Measurements from ENCODE around the gene ATXN7L3.

The ATXN7L3 gene

DNA sequence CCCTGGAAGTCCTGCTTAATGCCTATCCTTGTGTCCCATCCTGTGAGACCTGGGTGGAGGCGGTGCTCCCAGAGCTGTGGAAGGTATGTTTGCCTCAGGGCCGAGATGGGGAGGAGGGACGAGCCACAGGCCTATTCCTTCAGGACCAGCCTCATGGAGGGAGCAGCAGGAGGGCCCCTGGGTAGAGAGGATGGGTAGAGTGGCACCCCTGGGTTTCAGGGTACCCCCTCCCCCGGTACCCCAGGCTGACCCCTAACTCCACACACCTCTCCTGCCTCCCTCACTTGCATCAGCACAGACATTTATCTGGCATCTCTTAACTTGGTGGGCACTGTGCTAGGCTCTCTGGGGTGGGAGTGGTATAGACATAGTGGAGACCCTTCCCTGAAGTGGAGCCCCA is 22.0 kb downstream of the ATXN7L3 start:
- DNase-seq (ENCODE audit: low spot score): peak; percentile 39
- TF ChIP-seq, protein P1, sequence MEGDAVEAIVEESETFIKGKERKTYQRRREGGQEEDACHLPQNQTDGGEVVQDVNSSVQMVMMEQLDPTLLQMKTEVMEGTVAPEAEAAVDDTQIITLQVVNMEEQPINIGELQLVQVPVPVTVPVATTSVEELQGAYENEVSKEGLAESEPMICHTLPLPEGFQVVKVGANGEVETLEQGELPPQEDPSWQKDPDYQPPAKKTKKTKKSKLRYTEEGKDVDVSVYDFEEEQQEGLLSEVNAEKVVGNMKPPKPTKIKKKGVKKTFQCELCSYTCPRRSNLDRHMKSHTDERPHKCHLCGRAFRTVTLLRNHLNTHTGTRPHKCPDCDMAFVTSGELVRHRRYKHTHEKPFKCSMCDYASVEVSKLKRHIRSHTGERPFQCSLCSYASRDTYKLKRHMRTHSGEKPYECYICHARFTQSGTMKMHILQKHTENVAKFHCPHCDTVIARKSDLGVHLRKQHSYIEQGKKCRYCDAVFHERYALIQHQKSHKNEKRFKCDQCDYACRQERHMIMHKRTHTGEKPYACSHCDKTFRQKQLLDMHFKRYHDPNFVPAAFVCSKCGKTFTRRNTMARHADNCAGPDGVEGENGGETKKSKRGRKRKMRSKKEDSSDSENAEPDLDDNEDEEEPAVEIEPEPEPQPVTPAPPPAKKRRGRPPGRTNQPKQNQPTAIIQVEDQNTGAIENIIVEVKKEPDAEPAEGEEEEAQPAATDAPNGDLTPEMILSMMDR (IDR thresholded peaks at IDR 0.05; ENCODE audit: extremely low read depth, missing control alignments): no peak

DNA sequence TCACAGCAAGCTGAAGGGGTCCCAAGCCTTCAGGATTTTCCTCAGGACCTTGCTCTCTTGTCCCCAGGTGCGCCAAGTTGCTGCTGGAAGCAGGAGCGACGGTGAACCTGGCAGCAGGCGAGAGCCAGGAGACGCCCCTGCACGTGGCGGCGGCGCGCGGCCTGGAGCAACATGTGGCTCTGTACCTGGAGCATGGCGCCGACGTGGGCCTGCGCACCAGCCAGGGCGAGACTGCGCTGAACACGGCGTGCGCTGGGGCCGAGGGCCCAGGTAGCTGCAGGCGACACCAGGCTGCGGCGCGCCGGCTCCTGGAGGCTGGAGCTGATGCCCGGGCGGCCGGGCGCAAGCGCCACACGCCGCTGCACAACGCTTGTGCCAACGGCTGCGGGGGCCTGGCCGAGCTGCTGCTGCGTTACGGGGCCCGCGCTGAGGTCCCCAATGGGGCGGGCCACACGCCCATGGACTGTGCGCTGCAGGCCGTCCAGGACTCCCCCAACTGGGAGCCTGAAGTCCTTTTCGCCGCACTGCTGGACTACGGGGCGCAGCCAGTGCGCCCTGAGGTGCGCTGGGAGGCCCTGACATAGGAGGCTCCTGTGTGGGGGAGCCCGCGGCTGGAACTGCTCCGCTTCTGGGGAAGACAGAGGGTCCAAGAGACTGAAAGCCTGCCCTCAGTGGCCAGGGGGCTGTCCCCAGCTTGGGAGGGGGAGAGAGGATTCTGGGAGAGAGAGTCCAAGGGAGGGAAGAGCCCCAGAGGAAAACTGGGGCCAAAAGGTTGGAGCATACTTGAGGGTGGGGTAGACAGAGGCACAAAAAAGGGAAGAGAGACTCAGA is 22.8 kb downstream of the ATXN7L3 start:
- no peak for DNase-seq (ENCODE audit: low spot score)

DNA sequence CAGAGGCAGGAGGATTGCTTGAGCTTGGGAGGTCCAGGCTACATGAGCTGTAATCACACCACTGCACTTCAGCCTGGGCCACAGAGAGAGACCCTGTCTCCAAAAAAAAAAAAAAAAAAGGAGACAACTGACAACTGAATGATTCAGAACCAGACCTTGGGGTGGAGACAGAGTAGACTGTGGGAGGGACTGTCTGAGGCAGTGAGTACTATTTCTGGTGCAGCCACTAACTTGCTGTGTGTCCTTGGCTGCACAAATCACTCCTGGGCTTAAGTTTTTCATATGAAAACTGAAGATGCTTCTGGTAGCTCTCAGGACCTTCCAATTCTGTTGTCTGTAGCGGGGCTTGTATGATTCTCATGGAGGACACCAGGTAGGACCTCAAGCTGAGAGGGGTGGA is 23.4 kb downstream of the ATXN7L3 start:
- TF ChIP-seq, protein P1 (IDR thresholded peaks at IDR 0.05; ENCODE audit: extremely low read depth, missing control alignments): no peak
- no peak for DNase-seq (ENCODE audit: low spot score)

More for the DNA sequence above, 22.8 kb downstream of the ATXN7L3 start:
- TF ChIP-seq, protein P1 (IDR thresholded peaks at IDR 0.05; ENCODE audit: extremely low read depth, missing control alignments): no peak

DNA sequence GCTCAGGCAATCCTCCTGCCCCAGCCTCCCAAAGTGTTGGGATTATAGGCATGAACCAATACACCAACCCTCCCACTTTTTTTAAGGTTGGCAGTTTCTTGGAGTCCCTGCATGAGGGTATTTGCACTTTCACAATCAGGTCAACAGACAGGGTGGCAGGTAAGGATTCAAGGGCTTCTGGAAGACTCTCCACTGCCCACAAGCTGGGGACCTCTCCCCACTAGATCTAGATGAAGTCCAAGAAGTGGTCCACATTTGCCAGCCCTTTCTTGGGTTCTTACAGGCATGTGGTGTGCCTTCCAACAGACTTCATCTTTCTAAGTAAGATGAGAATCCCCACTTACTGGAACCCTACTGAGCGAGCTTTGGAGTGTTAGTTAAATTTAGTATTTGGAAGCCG is 25.3 kb downstream of the ATXN7L3 start:
- no peak for DNase-seq (ENCODE audit: low spot score)
- TF ChIP-seq, protein P1 (IDR thresholded peaks at IDR 0.05; ENCODE audit: extremely low read depth, missing control alignments): no peak

DNA sequence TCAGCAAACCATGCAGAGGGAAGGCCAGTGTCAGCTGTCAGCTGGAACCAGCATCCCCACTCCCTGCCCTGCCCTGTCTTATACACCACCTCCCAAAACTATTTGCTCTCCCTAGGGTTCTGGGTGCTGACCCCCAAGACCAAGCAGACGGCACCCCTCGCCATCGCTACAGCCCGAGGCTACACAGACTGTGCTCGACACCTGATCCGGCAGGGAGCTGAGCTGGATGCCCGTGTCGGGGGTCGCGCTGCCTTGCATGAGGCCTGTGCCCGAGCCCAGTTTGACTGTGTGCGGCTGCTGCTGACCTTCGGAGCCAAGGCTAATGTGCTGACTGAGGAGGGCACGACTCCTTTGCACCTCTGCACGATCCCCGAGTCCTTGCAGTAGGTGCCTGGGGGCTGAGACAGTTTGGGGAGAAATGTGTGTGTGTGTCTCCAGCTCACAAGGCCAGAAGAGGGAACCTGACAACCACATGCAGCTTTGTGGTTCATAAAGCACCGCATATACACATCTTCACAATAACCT is 27.7 kb downstream of the ATXN7L3 start:
- DNase-seq (ENCODE audit: low spot score): no peak
- TF ChIP-seq, protein P1 (IDR thresholded peaks at IDR 0.05; ENCODE audit: extremely low read depth, missing control alignments): no peak

DNA sequence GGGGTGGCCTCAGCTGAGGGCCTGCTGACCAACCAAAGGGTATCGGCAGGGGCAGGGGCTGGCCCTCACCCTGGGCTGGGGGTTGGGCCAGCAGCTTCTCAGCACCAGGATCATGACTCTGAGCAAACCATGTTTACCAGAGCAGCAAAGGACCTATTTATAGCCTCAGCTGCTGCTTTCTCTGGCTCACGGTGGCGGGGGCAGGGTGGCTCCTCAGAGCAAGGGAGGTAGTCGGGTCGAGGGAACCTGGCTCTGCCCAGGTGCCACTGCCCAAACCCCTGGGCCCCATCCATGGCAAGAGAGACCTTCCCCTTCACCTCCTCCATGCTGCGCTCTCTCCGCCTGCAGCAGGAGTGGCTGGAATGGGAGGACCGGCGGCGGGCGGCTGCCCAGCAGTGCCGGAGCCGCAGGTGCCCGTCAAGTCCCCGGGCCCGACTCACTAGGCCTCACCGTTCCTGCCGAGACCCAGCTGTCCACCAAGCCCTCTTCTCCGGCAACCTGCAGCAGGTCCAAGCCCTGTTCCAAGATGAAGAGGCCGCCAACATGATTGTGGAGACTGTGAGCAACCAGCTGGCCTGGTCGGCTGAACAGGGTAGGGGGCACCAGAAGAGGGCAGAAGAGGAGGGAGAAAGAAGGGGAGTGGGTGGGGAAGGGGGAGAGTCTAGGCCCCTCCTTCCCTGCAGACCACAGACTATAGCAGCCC is 29.0 kb downstream of the ATXN7L3 start, which contains the start of gene ASB16:
ASB16 (plus strand) TSS at position 206 of the 703 bp plus-strand sequence; CDS start at position 292, 86 bp downstream.
- TF ChIP-seq, protein P1 (IDR thresholded peaks at IDR 0.05; ENCODE audit: extremely low read depth, missing control alignments): no peak
- DNase-seq (ENCODE audit: low spot score): no peak

DNA sequence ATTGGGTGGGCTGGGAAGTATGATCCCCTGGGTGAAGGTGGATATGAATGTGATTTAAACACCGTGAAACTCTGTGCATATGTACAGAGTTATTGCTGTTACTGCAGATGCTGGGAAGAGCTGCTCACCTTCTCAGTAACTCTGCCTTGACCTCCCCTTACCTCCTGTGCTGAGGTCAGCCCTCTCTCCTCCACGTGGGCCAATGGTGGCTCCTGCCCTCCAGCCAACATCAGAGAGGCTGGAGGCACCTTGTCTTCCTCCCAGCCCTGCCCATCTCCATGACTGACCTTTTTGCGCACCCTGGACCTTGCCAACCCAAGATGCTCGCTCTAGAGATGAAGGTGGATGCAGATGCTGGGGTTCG is 29.6 kb downstream of the ATXN7L3 start:
- TF ChIP-seq, protein P1 (IDR thresholded peaks at IDR 0.05; ENCODE audit: extremely low read depth, missing control alignments): no peak
- DNase-seq (ENCODE audit: low spot score): no peak
